GDM1 (cell line): ENCODE data around the gene ATP13A3.

Experiments
- DNase-seq: peaks from one replicate; lab custom pipeline; 2025; lab: John Stamatoyannopoulos, UW

Gene ATP13A3

GRCh38 chr3:194439881-194440550 is 46.8 kb downstream of the ATP13A3 start:
- DNase-seq = no peak

GRCh38 chr3:194434503-194434902 is 52.3 kb downstream of the ATP13A3 start:
- no peak for DNase-seq

- DNase-seq = no peak
These were observed 55.2 kb downstream of the ATP13A3 start for GRCh38 chr3:194431554-194431953.

GRCh38 chr3:194425399-194425798 is 61.4 kb downstream of the ATP13A3 start:
- no peak for DNase-seq

GRCh38 chr3:194424953-194425352 is 61.8 kb downstream of the ATP13A3 start:
- no peak for DNase-seq

GRCh38 chr3:194424373-194424772 is 62.4 kb downstream of the ATP13A3 start:
- no peak for DNase-seq

GRCh38 chr3:194423317-194423716 is 63.5 kb downstream of the ATP13A3 start:
- DNase-seq = no peak

GRCh38 chr3:194422188-194422587 is 64.6 kb downstream of the ATP13A3 start:
- no peak for DNase-seq

GRCh38 chr3:194418671-194419070 is 68.1 kb downstream of the ATP13A3 start:
- DNase-seq = no peak

GRCh38 chr3:194407423-194407822 is 79.4 kb downstream of the ATP13A3 start:
- no peak for DNase-seq

- DNase-seq = no peak
These were observed 81.0 kb downstream of the ATP13A3 start for GRCh38 chr3:194405766-194406165.

- no peak for DNase-seq
These were observed 82.2 kb downstream of the ATP13A3 start for GRCh38 chr3:194404365-194405140.

GRCh38 chr3:194401868-194402329 is 84.9 kb downstream of the ATP13A3 start:
- no peak for DNase-seq

- no peak for DNase-seq
These were observed 85.5 kb downstream of the ATP13A3 start for GRCh38 chr3:194401346-194401745.

GRCh38 chr3:194399874-194400411 is 86.9 kb downstream of the ATP13A3 start:
- no peak for DNase-seq

- DNase-seq = peak; percentile 30
These were observed 87.6 kb downstream of the ATP13A3 start, which contains the start of gene GP5 for GRCh38 chr3:194399166-194399565. GP5 (minus strand) TSS chr3:194399266; CDS start chr3:194398282, 984 bp downstream.

- no peak for DNase-seq
These were observed 89.0 kb downstream of the ATP13A3 start for GRCh38 chr3:194397757-194398312.

GRCh38 chr3:194396859-194397756 is 89.7 kb downstream of the ATP13A3 start:
- no peak for DNase-seq

- no peak for DNase-seq
These were observed 90.3 kb downstream of the ATP13A3 start for GRCh38 chr3:194396539-194396858.

- no peak for DNase-seq
These were observed 90.8 kb downstream of the ATP13A3 start for GRCh38 chr3:194395778-194396538.

- DNase-seq = no peak
These were observed 91.6 kb downstream of the ATP13A3 start for GRCh38 chr3:194395212-194395611.
